GM15510 (cell line): ENCODE data around the gene FADS2.

Experiments used
- POLR2A ChIP-seq: IDR thresholded peaks from 3 replicates; pipeline ENCODE4 v1.6.1; 2011; ENCODE audit warnings: borderline replicate concordance; ENCODE audit not compliant: insufficient read length; ENCODE audit errors: extremely low read depth

FADS2 gene

GRCh38 chr11:61861634-61862033, 33.5 kb downstream of the FADS2 start:
- TF ChIP-seq POLR2A = no peak

DNA sequence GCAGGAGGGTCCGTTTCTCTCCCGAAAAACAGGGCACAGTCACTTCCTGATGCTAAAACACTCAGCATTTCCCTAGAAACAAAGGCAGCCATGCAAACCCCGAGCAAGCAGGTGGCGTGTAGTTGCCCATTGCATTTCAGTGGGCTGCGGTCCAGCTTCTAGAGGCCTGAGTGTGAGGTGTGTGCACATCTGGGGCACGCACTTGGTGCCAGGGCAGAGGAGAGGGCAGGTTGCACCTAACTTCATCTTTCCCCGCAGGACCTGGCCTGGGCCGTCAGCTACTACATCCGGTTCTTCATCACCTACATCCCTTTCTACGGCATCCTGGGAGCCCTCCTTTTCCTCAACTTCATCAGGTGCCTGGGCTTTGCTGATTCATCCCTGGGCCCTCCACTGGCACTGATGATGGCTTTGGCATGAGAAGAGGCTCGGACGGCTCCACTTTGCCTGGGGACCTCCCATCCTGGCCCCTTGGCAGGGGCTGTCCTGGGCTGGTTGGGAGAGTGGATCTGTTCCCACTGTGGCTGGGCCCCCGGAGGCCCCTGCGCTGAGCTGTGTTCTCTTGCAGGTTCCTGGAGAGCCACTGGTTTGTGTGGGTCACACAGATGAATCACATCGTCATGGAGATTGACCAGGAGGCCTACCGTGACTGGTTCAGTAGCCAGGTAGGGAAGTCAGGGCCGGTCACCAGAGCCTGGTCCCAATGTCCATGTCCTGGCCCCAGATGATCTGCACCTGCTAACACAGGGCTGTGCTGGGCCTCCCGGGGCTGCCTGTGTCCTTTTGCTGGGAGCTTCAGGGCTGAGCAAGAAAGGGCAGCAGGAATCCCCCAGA, 34.8 kb downstream of the FADS2 start:
- no peak for TF ChIP-seq POLR2A

DNA sequence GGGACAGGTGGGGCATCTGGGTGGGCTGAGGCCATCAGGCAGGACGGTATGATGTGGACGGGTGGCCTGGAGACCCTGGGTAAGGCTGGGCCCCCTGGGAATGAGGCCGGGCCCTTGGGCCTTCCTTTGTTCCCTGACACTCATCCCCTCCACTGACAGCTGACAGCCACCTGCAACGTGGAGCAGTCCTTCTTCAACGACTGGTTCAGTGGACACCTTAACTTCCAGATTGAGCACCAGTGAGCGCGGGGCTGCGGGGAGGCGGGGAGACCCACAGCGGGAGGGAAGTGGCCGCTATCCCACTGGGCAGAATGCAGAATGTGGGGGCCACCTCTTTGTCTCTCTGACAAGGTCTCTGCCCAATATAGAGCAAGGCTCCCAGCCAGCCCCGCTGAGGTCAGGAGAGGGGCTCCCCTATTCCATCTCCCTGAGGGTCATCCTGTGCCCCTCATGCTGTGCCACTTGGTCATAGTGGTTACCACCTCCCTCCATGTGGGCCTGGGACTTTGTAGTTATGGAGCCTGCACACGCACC, 35.5 kb downstream of the FADS2 start:
- TF ChIP-seq POLR2A = no peak

DNA sequence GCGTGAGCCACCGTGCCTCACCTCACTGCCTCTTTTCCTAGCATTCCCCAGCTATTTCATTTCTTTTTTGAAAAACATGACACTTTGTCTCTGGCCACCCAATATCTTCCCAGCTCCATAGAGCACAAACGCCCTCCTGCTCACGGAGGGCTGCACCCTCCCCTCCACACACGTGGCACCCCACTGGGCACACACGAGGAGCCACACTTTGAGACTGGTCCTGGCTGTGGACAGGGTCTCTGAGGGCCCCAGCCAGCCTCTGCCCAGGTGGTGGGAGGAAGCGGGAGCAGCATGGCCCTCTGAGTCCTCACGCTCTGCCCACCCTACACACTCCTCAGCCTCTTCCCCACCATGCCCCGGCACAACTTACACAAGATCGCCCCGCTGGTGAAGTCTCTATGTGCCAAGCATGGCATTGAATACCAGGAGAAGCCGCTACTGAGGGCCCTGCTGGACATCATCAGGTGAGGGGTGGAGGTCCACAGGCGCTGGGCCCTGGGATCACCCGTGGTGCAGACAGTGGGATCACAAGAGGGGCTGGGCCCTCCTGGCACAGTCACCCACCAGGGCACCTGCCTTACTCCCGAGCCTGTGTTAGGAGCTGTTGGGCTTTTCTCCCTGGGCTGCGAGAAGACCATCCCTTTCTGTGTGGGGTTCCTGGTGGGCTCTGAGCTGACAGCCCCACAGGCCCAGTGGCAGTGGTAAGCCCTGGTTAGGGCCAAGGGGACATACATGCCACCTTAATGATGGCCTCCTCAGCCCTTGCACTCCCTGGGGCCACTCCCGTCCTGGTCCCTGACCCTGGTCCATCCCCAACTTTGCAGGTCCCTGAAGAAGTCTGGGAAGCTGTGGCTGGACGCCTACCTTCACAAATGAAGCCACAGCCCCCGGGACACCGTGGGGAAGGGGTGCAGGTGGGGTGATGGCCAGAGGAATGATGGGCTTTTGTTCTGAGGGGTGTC, 37.0 kb downstream of the FADS2 start:
- TF ChIP-seq POLR2A = peak; percentile 24

GRCh38 chr11:61866231-61866957, 38.3 kb downstream of the FADS2 start:
- no peak for TF ChIP-seq POLR2A

GRCh38 chr11:61866958-61867343, 38.9 kb downstream of the FADS2 start:
- TF ChIP-seq POLR2A = no peak

DNA sequence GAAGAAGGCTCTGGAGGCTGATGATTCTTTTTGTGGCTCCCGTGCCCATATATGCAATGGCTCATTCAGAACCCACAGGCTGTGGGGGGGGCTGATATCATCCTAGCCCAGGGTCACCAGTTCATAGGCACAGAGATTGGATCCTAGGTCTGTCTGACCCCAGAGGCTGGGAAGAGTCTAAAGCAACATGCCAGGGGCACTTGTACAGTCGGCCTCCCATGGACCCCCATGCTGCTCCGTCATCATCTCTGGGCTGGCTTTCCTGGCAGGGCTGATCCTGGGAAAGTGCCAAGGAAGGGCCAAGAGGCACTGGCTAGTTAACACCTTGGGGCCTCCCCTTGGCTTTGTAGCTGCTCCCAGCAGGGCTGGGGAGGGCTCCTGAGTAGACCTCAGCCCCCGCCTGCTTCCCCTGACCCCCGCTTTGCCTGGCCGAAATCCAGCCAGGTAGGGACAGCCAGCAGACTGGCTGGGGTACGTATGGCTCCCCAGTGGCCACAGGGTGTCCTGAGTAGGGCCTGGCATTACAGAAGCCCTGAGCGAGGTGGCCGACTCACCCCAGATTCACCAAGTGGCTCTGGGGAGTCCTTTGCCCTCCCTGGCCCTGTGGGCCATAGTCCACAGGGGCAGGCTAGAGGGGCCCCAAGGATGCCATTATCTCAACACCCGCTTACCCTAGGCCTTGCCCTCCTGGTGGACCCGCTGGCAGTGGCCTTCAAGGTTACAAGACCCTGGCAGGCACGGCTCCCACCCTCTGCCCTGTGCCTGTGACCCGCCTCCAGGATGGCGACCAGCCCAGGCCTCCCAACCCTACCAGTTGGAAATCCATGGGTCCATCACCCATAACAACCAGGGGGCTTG, 40.7 kb downstream of the FADS2 start:
- TF ChIP-seq POLR2A = peak; percentile 17

DNA sequence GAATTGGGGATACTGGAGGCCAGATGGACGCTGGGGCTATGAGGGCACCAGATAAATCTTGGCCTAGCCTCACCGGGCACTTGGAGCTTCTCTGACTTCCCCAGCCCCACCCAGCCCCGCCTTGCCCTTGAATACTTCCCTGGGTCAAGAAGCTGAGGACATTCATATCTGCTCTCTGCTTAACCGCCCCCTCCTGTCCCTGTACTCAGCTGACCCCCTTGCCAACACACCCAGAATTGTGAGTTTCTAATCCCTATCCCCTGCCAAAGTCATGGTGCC, 41.3 kb downstream of the FADS2 start:
- no peak for TF ChIP-seq POLR2A

DNA sequence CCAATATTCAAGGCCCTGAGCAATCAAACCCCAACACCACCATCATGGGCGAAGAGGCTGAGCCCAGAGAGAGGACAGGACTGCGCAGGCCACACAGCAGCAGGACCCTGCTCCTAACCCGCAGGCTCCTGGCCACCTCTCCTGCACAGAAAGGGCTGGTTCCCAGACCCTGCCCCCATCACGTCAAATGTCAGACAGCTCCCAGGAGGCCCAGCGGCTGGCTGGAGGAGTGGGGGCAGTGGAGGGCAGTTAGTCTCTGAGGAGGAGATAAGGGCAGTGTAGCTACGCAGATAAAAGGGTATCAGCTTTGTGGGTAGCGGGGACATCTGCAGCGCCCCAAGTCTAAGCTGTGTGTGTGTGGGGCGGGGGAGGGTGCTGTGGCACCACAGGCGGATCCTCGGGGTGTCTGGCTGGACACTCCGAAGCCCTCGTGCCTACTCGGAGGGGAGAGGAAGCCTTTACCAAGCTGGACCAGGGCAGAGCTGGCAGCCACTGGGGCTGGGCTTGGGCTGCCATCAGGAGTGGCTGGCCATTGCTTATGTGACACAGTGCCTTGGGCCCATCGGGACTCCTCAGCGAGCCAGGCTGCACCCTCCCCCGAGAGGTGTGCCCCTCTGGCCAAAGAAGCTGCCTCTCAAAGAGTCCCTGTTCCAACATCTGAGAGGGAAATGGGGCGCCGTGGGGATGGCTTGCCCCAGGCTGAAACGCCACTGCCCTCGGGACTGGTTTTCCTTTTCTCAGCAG, 41.8 kb downstream of the FADS2 start:
- TF ChIP-seq POLR2A = no peak

GRCh38 chr11:61870541-61871031, 42.5 kb downstream of the FADS2 start:
- TF ChIP-seq POLR2A = no peak

DNA sequence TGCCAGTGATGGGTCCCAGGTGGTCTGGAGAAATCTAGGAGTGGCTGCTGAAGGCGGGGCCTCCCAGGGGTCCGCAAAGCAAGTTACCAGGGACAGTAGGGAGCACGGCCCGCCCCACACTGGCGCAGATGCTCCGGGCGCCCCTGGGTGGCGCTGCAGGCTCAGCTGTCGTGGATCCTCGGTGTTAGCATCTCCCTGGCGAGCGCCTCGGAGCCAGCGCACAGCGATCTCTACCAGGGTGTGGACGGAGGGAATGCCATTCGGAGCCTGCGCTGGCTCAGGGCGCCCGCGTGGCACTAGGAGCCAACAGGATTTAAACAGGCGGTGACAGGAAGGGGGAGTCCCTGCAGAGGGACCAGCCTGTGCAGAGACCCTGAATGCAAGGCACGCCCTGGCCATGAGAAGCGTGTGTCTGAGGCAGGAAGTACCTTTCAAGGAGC, 43.1 kb downstream of the FADS2 start:
- no peak for TF ChIP-seq POLR2A

- no peak for TF ChIP-seq POLR2A
Measured at GRCh38 chr11:61872935-61873565, 45.0 kb downstream of the FADS2 start.
